HPDE6-E6E7 (cell line): ENCODE results near the gene TPK1.
"Not testable (repeated sequence)": the region's sequence is repeated elsewhere in the genome, so short reads cannot be mapped to it uniquely, and the experiment has no call there.

ENCODE experiments used
- DNase-seq: peaks from one replicate; pipeline ENCODE4 v3.0.0; 2011; ENCODE audit warnings: missing footprints; ENCODE audit errors: extremely low spot score

Gene TPK1

GRCh38 chr7:144474800-144475615, 360.8 kb downstream of the TPK1 start:
- DNase-seq, result no peak

- DNase-seq, result no peak
Measured at GRCh38 chr7:144474363-144474762, 361.5 kb downstream of the TPK1 start.

GRCh38 chr7:144473908-144474307, 361.9 kb downstream of the TPK1 start:
- DNase-seq, result no peak

GRCh38 chr7:144470078-144470477, 365.8 kb downstream of the TPK1 start:
- DNase-seq, result no peak

- DNase-seq, result no peak
Measured at GRCh38 chr7:144468990-144469732, 366.7 kb downstream of the TPK1 start.

GRCh38 chr7:144459635-144460034, 376.2 kb downstream of the TPK1 start:
- no peak for DNase-seq

- no peak for DNase-seq
Measured at GRCh38 chr7:144455040-144455404, 380.8 kb downstream of the TPK1 start.

GRCh38 chr7:144454256-144455039, 381.4 kb downstream of the TPK1 start:
- DNase-seq, result no peak

- DNase-seq, result peak; percentile 5
Measured at GRCh38 chr7:144452064-144452463, 383.8 kb downstream of the TPK1 start.

- DNase-seq, result no peak
Measured at GRCh38 chr7:144445590-144445989, 390.3 kb downstream of the TPK1 start.

- DNase-seq, result no peak
Measured at GRCh38 chr7:144439717-144440205, 396.1 kb downstream of the TPK1 start.

- DNase-seq, result no peak
Measured at GRCh38 chr7:144438759-144439158, 397.1 kb downstream of the TPK1 start.

GRCh38 chr7:144437370-144438191, 398.3 kb downstream of the TPK1 start:
- peak; percentile 31 for DNase-seq

GRCh38 chr7:144436500-144436899, 399.4 kb downstream of the TPK1 start:
- DNase-seq, result no peak

GRCh38 chr7:144428431-144428830, 407.4 kb downstream of the TPK1 start:
- no peak for DNase-seq

GRCh38 chr7:144427539-144427938, 408.3 kb downstream of the TPK1 start:
- not testable (repeated sequence) for DNase-seq

- not testable (repeated sequence) for DNase-seq
Measured at GRCh38 chr7:144418931-144419330, 416.9 kb downstream of the TPK1 start.

GRCh38 chr7:144416341-144416740, 419.5 kb downstream of the TPK1 start:
- peak; percentile 54 for DNase-seq

- no peak for DNase-seq
Measured at GRCh38 chr7:144415858-144416257, 420.0 kb downstream of the TPK1 start.

- DNase-seq, result no peak
Measured at GRCh38 chr7:144414815-144415214, 421.0 kb downstream of the TPK1 start.

GRCh38 chr7:144410441-144410840, 425.4 kb downstream of the TPK1 start:
- DNase-seq, result no peak
